ENCODE measurements around the gene CHTOP.
"Not testable (repeated sequence)": the region's sequence is repeated elsewhere in the genome, so short reads cannot be mapped to it uniquely, and the experiment has no call there.

Gene CHTOP

GRCh38 chr1:153671628-153672353 is 37.9 kb downstream of the CHTOP start:
- peak overlapping the region; percentile 60 for H3K4me3 ChIP-seq (ENCODE audit: low read depth, low read length)
- no CpG with 5 or more reads among the region's 28 CpGs for WGBS (ENCODE audit: extremely low coverage, insufficient coverage, insufficient read length)
- not testable (repeated sequence) for H3K4me1 ChIP-seq (ENCODE audit: control insufficient read depth in 1 of 2, insufficient read depth in 2 of 2, low read length in 2 of 2); H3K23ac ChIP-seq (ENCODE audit: low read length); H3K9me3 ChIP-seq (ENCODE audit: insufficient read depth, low read depth, low read length); H2BK5ac ChIP-seq (ENCODE audit: low read depth, low read length, poor library complexity); H3K4ac ChIP-seq (ENCODE audit: low read depth, low read length); H4K12ac ChIP-seq (ENCODE audit: low read depth, low read length); H3K79me1 ChIP-seq (ENCODE audit: low read length); H4K8ac ChIP-seq (ENCODE audit: low read depth, low read length); H3K9ac ChIP-seq (ENCODE audit: low read length); H2BK12ac ChIP-seq (ENCODE audit: low read length); H3K18ac ChIP-seq (ENCODE audit: low read length); H3K79me2 ChIP-seq (ENCODE audit: control insufficient read depth, insufficient read depth, low read length, poor library complexity); H2BK120ac ChIP-seq (ENCODE audit: insufficient read depth, low read length, poor library complexity); H3K14ac ChIP-seq (ENCODE audit: low read length); H3K27me3 ChIP-seq (ENCODE audit: insufficient read depth, low read length); H4K91ac ChIP-seq (ENCODE audit: low read depth, low read length); H2AK5ac ChIP-seq (ENCODE audit: low read length)
- H2AFZ ChIP-seq (ENCODE audit: insufficient read depth, low read length, poor library complexity) = peak overlapping the region; percentile 45
- H3K36me3 ChIP-seq (ENCODE audit: control insufficient read depth in 1 of 2, insufficient read depth in 2 of 2, low read length in 2 of 2) = peaks cover 18 to 22% of the 10 kb centered on the region in 2 experiments
- DNase-seq = peak in 1 of 2 donors; percentile 36
- H3K27ac ChIP-seq (ENCODE audit: low read depth, low read length) = peak overlapping the region; percentile 32
- peak overlapping the region; percentile 70 for H3K4me2 ChIP-seq (ENCODE audit: low read length)

- Histone ChIP-seq H3K23ac (ENCODE audit: low read length) (no peak overlapping the region), H2BK120ac (ENCODE audit: insufficient read depth, low read length, poor library complexity) (no peak overlapping the region), H2AK5ac (ENCODE audit: low read length) (no peak overlapping the region), H3K79me2 (ENCODE audit: control insufficient read depth, insufficient read depth, low read length, poor library complexity) (peaks cover 8% of the 10 kb centered on the region), H4K91ac (ENCODE audit: low read depth, low read length) (no peak overlapping the region), H3K4me1 (ENCODE audit: control insufficient read depth in 1 of 2, insufficient read depth in 2 of 2, low read length in 2 of 2) (peaks cover 3 to 7% of the 10 kb centered on the region in 2 experiments), H3K27ac (ENCODE audit: low read depth, low read length) (no peak overlapping the region), H3K9me3 (ENCODE audit: insufficient read depth, low read depth, low read length) (no peaks in the 10 kb centered on the region), H3K27me3 (ENCODE audit: insufficient read depth, low read length) (peaks cover 6% of the 10 kb centered on the region), H4K8ac (ENCODE audit: low read depth, low read length) (no peak overlapping the region), H3K4me2 (ENCODE audit: low read length) (no peak overlapping the region), H3K36me3 (ENCODE audit: control insufficient read depth in 1 of 2, insufficient read depth in 2 of 2, low read length in 2 of 2) (peaks cover 8 to 9% of the 10 kb centered on the region in 2 experiments), H2AFZ (ENCODE audit: insufficient read depth, low read length, poor library complexity) (no peak overlapping the region), H3K4ac (ENCODE audit: low read depth, low read length) (no peak overlapping the region), H4K12ac (ENCODE audit: low read depth, low read length) (no peak overlapping the region), H3K9ac (ENCODE audit: low read length) (no peak overlapping the region), H3K4me3 (ENCODE audit: low read depth, low read length) (no peak overlapping the region), H3K14ac (ENCODE audit: low read length) (no peak overlapping the region), H3K79me1 (ENCODE audit: low read length) (peaks cover 5% of the 10 kb centered on the region), H2BK12ac (ENCODE audit: low read length) (no peak overlapping the region), H2BK5ac (ENCODE audit: low read depth, low read length, poor library complexity) (no peak overlapping the region), H3K18ac (ENCODE audit: low read length) (no peak overlapping the region)
- WGBS (ENCODE audit: extremely low coverage, insufficient coverage, insufficient read length) = no CpG with 5 or more reads among the region's 2 CpGs
- DNase-seq = no peak
Measured at GRCh38 chr1:153673511-153673910, 39.6 kb downstream of the CHTOP start.

- Histone ChIP-seq H3K4me2 (ENCODE audit: low read length) (peak overlapping the region; percentile 65), H2AK5ac (ENCODE audit: low read length) (no peak overlapping the region), H3K4me3 (ENCODE audit: low read depth, low read length) (peak overlapping the region; percentile 33), H4K91ac (ENCODE audit: low read depth, low read length) (no peak overlapping the region), H3K79me1 (ENCODE audit: low read length) (no peaks in the 10 kb centered on the region), H4K8ac (ENCODE audit: low read depth, low read length) (no peak overlapping the region), H3K18ac (ENCODE audit: low read length) (no peak overlapping the region), H2AFZ (ENCODE audit: insufficient read depth, low read length, poor library complexity) (no peak overlapping the region), H3K23ac (ENCODE audit: low read length) (no peak overlapping the region), H2BK5ac (ENCODE audit: low read depth, low read length, poor library complexity) (no peak overlapping the region), H3K27me3 (ENCODE audit: insufficient read depth, low read length) (peaks cover 28% of the 10 kb centered on the region), H3K9ac (ENCODE audit: low read length) (no peak overlapping the region), H3K14ac (ENCODE audit: low read length) (no peak overlapping the region), H2BK120ac (ENCODE audit: insufficient read depth, low read length, poor library complexity) (no peak overlapping the region), H3K79me2 (ENCODE audit: control insufficient read depth, insufficient read depth, low read length, poor library complexity) (no peaks in the 10 kb centered on the region), H4K12ac (ENCODE audit: low read depth, low read length) (no peak overlapping the region), H3K36me3 (ENCODE audit: control insufficient read depth in 1 of 2, insufficient read depth in 2 of 2, low read length in 2 of 2) (no peaks in the 10 kb centered on the region), H3K9me3 (ENCODE audit: insufficient read depth, low read depth, low read length) (peaks cover 3% of the 10 kb centered on the region), H3K27ac (ENCODE audit: low read depth, low read length) (no peak overlapping the region), H3K4ac (ENCODE audit: low read depth, low read length) (no peak overlapping the region), H2BK12ac (ENCODE audit: low read length) (no peak overlapping the region), H3K4me1 (ENCODE audit: control insufficient read depth in 1 of 2, insufficient read depth in 2 of 2, low read length in 2 of 2) (peaks cover 9 to 17% of the 10 kb centered on the region in 2 experiments)
- DNase-seq = peak in 1 of 2 donors; percentile 61
- WGBS (ENCODE audit: extremely low coverage, insufficient coverage, insufficient read length) = no CpG with 5 or more reads among the region's 29 CpGs
Measured at GRCh38 chr1:153677718-153678518, 44.1 kb downstream of the CHTOP start.

DNA sequence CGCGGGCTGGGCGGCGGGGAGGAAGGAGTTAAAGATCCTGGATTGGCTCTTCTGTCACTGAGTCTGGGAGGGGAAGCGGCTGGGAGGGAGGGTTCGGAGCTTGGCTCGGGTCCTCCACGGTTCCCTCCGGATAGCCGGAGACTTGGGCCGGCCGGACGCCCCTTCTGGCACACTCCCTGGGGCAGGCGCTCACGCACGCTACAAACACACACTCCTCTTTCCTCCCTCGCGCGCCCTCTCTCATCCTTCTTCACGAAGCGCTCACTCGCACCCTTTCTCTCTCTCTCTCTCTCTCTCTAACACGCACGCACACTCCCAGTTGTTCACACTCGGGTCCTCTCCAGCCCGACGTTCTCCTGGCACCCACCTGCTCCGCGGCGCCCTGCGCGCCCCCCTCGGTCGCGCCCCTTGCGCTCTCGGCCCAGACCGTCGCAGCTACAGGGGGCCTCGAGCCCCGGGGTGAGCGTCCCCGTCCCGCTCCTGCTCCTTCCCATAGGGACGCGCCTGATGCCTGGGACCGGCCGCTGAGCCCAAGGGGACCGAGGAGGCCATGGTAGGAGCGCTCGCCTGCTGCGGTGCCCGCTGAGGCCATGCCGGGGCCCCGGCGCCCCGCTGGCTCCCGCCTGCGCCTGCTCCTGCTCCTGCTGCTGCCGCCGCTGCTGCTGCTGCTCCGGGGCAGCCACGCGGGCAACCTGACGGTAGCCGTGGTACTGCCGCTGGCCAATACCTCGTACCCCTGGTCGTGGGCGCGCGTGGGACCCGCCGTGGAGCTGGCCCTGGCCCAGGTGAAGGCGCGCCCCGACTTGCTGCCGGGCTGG is 44.9 kb downstream of the CHTOP start, which contains the start of gene NPR1:
Gene NPR1 (plus strand): TSS at position 170 of the 818 bp plus-strand sequence. CDS start 421 bp downstream, at position 591.
- Histone ChIP-seq H4K12ac (ENCODE audit: low read depth, low read length) (no peak within 1 kb of the TSS), H3K79me2 (ENCODE audit: control insufficient read depth, insufficient read depth, low read length, poor library complexity) (no peaks in the 10 kb centered on the region), H3K14ac (ENCODE audit: low read length) (no peak within 1 kb of the TSS), H3K4me1 (ENCODE audit: control insufficient read depth in 1 of 2, insufficient read depth in 2 of 2, low read length in 2 of 2) (peaks cover 9 to 17% of the 10 kb centered on the region in 2 experiments), H3K9me3 (ENCODE audit: insufficient read depth, low read depth, low read length) (peaks cover 3% of the 10 kb centered on the region), H3K18ac (ENCODE audit: low read length) (no peak within 1 kb of the TSS), H2AFZ (ENCODE audit: insufficient read depth, low read length, poor library complexity) (peak within 1 kb of the TSS; percentile 24), H2AK5ac (ENCODE audit: low read length) (no peak within 1 kb of the TSS), H4K91ac (ENCODE audit: low read depth, low read length) (no peak within 1 kb of the TSS), H3K4me3 (ENCODE audit: low read depth, low read length) (peak within 1 kb of the TSS; percentile 33), H3K4ac (ENCODE audit: low read depth, low read length) (no peak within 1 kb of the TSS), H3K9ac (ENCODE audit: low read length) (no peak within 1 kb of the TSS), H3K27ac (ENCODE audit: low read depth, low read length) (no peak within 1 kb of the TSS), H2BK5ac (ENCODE audit: low read depth, low read length, poor library complexity) (no peak within 1 kb of the TSS), H3K79me1 (ENCODE audit: low read length) (no peaks in the 10 kb centered on the region), H3K27me3 (ENCODE audit: insufficient read depth, low read length) (peaks cover 28% of the 10 kb centered on the region), H2BK12ac (ENCODE audit: low read length) (no peak within 1 kb of the TSS), H4K8ac (ENCODE audit: low read depth, low read length) (no peak within 1 kb of the TSS), H3K23ac (ENCODE audit: low read length) (no peak within 1 kb of the TSS), H2BK120ac (ENCODE audit: insufficient read depth, low read length, poor library complexity) (no peak within 1 kb of the TSS), H3K36me3 (ENCODE audit: control insufficient read depth in 1 of 2, insufficient read depth in 2 of 2, low read length in 2 of 2) (no peaks in the 10 kb centered on the region), H3K4me2 (ENCODE audit: low read length) (peak within 1 kb of the TSS; percentile 65)
- WGBS (ENCODE audit: extremely low coverage, insufficient coverage, insufficient read length) = no CpG with 5 or more reads among the region's 78 CpGs
- no peak for DNase-seq

Measured in trophoblast cell (in vitro differentiated cells and primary cell).